Measurements from ENCODE around the gene CDH13. TPM values are rescaled to one million over a fixed set of nuclear protein-coding genes. Genes with fewer than 3 reads are reported as not detected.

Gene CDH13
- polyA plus RNA-seq, 2 of the 4 experiments (the other 2 are of a cell fraction): not detected

DNA sequence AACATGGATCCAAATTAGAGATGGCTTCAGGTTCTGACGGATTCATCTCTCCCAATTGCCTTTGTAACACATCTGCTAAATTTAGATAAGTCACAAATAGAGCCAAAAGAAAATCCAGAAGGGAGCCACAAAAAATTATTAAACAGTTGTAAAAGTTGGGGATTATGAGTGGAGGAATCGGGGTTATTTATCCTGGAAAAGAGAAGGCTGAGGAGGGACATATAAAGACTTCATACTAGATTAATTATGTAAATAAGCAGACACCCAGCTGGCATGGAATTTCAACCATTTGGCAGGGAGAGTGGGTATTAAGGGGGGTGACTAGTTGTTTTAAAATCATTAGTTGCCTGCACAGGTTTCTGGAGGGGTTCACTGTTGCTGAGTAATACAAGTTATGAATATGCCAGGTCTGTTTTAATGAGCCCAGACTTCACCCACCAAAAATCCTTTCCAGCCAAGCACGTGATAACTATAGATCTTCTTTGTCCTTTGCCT lies 89.6 kb downstream of the CDH13 start (continued):
- TF ChIP-seq, protein P1, sequence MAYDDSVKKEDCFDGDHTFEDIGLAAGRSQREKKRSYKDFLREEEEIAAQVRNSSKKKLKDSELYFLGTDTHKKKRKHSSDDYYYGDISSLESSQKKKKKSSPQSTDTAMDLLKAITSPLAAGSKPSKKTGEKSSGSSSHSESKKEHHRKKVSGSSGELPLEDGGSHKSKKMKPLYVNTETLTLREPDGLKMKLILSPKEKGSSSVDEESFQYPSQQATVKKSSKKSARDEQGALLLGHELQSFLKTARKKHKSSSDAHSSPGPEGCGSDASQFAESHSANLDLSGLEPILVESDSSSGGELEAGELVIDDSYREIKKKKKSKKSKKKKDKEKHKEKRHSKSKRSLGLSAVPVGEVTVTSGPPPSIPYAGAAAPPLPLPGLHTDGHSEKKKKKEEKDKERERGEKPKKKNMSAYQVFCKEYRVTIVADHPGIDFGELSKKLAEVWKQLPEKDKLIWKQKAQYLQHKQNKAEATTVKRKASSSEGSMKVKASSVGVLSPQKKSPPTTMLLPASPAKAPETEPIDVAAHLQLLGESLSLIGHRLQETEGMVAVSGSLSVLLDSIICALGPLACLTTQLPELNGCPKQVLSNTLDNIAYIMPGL (CRISPR knock-in tag; IDR thresholded peaks at IDR 0.05; ENCODE audit: borderline replicate concordance): no peak
- no peak for TF ChIP-seq TP53 (CRISPR knock-in tag; IDR thresholded peaks at IDR 0.05)

DNA sequence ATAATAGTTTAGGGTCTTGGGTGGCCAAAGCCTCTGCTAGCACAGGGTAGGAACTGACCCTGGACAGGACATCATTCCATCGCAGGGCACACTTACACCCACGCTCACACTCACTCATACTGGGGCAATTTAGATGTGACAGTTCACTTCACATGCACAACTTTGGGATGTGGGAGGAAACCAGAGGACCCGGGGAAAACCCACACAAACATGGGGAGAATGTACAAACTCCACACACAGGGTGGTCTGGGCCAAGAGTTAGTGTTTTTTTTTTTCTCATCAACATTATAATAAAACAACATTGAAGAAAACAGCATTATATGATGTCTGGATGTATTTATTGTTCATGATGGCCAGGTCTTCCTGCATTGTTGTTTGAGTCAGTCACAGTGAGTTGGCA lies 93.6 kb downstream of the CDH13 start:
- Histone ChIP-seq H3K4me1 (no peaks in the 10 kb centered on the region), H3K4me2 (no peak overlapping the region), H3K9me3 (no peaks in the 10 kb centered on the region), H3K27ac (no peak overlapping the region), H3K4me3 (no peak overlapping the region)
- TF ChIP-seq KDM5A (IDR thresholded peaks at IDR 0.05): no peak
- ATAC-seq: no peak
- no peak for DNase-seq (ENCODE audit: low read depth in 1 of 2, low spot score in 1 of 2)
- FAIRE-seq: no peak
- ChIA-PET POLR2A (no interaction called here), CTCF (no interaction called here)
- 2% methylated on average over 3 of the region's 3 CpGs for WGBS (ENCODE audit: missing lambda C conversion rate)

DNA sequence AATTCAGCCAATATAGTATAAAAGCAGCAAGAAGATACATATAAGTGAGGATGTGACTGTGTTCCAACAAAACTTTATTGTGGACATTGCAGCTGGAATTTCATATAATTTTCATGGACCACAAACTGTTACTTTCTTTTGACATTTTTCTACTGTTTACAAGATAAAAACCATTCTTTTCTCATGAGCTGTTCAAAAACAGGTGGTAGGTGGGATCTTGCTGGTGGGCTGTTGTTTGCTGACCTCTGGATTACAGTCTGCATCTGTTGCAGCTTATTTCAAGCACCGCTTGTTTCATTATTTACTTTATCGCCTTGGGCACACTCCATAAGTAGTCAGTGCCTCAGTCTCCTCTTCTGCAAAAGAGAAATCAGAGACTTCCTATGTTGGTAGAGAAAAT lies 99.5 kb downstream of the CDH13 start:
- FAIRE-seq: no peak
- no peaks in the 10 kb centered on the region for H3K4me1 ChIP-seq
- no peaks in the 10 kb centered on the region for H3K9me3 ChIP-seq
- no peak overlapping the region for H3K4me3 ChIP-seq
- TF ChIP-seq GATA3 (IDR thresholded peaks at IDR 0.05; ENCODE audit: borderline replicate concordance) (no peak), EHF (CRISPR knock-in tag; IDR thresholded peaks at IDR 0.05) (no peak), JUNB (IDR thresholded peaks at IDR 0.05) (no peak), ESRRA (IDR thresholded peaks at IDR 0.05; ENCODE audit: borderline replicate concordance, low read length) (no peak), EP300 (IDR thresholded peaks at IDR 0.05) (no peak), SMC3 (IDR thresholded peaks at IDR 0.05) (no peak), RAD21 (conservative IDR thresholded peaks at IDR 0.05 in 1 of 2, IDR thresholded peaks at IDR 0.05 in 1 of 2) (no peak), NR3C1 (IDR thresholded peaks at IDR 0.05) (no peak), NFE2L2 (conservative IDR thresholded peaks at IDR 0.05; ENCODE audit: low read length) (no peak), RARB (CRISPR knock-in tag; IDR thresholded peaks at IDR 0.05) (no peak), MYC (IDR thresholded peaks at IDR 0.05; ENCODE audit: borderline replicate concordance, low read length) (no peak), HDAC2 (IDR thresholded peaks at IDR 0.05) (no peak), HEYL (CRISPR knock-in tag; IDR thresholded peaks at IDR 0.05) (no peak), SREBF2 (IDR thresholded peaks at IDR 0.05) (no peak)
- TF ChIP-seq, protein P2, sequence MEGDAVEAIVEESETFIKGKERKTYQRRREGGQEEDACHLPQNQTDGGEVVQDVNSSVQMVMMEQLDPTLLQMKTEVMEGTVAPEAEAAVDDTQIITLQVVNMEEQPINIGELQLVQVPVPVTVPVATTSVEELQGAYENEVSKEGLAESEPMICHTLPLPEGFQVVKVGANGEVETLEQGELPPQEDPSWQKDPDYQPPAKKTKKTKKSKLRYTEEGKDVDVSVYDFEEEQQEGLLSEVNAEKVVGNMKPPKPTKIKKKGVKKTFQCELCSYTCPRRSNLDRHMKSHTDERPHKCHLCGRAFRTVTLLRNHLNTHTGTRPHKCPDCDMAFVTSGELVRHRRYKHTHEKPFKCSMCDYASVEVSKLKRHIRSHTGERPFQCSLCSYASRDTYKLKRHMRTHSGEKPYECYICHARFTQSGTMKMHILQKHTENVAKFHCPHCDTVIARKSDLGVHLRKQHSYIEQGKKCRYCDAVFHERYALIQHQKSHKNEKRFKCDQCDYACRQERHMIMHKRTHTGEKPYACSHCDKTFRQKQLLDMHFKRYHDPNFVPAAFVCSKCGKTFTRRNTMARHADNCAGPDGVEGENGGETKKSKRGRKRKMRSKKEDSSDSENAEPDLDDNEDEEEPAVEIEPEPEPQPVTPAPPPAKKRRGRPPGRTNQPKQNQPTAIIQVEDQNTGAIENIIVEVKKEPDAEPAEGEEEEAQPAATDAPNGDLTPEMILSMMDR (IDR thresholded peaks at IDR 0.05): no peak
- TF ChIP-seq, protein P3, sequence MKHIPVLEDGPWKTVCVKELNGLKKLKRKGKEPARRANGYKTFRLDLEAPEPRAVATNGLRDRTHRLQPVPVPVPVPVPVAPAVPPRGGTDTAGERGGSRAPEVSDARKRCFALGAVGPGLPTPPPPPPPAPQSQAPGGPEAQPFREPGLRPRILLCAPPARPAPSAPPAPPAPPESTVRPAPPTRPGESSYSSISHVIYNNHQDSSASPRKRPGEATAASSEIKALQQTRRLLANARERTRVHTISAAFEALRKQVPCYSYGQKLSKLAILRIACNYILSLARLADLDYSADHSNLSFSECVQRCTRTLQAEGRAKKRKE (CRISPR knock-in tag; IDR thresholded peaks at IDR 0.05; ENCODE audit: low read depth): no peak
- TF ChIP-seq, protein P4, sequence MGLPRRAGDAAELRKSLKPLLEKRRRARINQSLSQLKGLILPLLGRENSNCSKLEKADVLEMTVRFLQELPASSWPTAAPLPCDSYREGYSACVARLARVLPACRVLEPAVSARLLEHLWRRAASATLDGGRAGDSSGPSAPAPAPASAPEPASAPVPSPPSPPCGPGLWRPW (IDR thresholded peaks at IDR 0.05): no peak
- H3K4me2 ChIP-seq: no peak overlapping the region
- no peak overlapping the region for H3K27ac ChIP-seq
- ATAC-seq: no peak
- no peak for DNase-seq (ENCODE audit: low read depth in 1 of 2, low spot score in 1 of 2)
- ChIA-PET POLR2A (no interaction called here), CTCF (interaction anchor here (1.2 kb wide), 2 partner anchors 12 to 24 kb away, joined by 3 read pairs; no protein-coding TSS in a partner anchor)
- 3% methylated on average over 2 of the region's 2 CpGs for WGBS (ENCODE audit: missing lambda C conversion rate)
